Trophoblast cell (in vitro differentiated cells and primary cell): ENCODE results near the gene ERICH2.
A peak's percentile ranks its signal among the peaks of the same experiment; 100 is the strongest.
"Not testable (repeated sequence)": the region's sequence is repeated elsewhere in the genome, so short reads cannot be mapped to it uniquely, and the experiment has no call there.

ENCODE experiments used
- DNase-seq, 2 donors: peaks; one replicate each; pipeline ENCODE4 v3.0.0-alpha.2; 2016
- H2AFZ ChIP-seq: 2 replicates; pipeline ENCODE4 v1.6.1; 2013; ENCODE audit warnings: low read length, moderate library complexity, mild to moderate bottlenecking; ENCODE audit not compliant: insufficient read depth, poor library complexity
- H2AK5ac ChIP-seq: 2 replicates; pipeline ENCODE4 v1.6.1; 2013; ENCODE audit warnings: mild to moderate bottlenecking, low read length
- H2BK120ac ChIP-seq: 2 replicates; pipeline ENCODE4 v1.6.1; 2013; ENCODE audit warnings: low read length, mild to moderate bottlenecking, moderate library complexity; ENCODE audit not compliant: insufficient read depth, poor library complexity
- H2BK12ac ChIP-seq: 2 replicates; pipeline ENCODE4 v1.6.1; 2013; ENCODE audit warnings: mild to moderate bottlenecking, low read length, moderate library complexity
- H2BK5ac ChIP-seq: 2 replicates; pipeline ENCODE4 v1.6.1; 2013; ENCODE audit warnings: low read length, low read depth, moderate library complexity, mild to moderate bottlenecking; ENCODE audit not compliant: poor library complexity
- H3K14ac ChIP-seq: 2 replicates; pipeline ENCODE4 v1.6.1; 2013; ENCODE audit warnings: mild to moderate bottlenecking, low read length
- H3K18ac ChIP-seq: 2 replicates; pipeline ENCODE4 v1.6.1; 2013; ENCODE audit warnings: mild to moderate bottlenecking, low read length
- H3K23ac ChIP-seq: 2 replicates; pipeline ENCODE4 v1.6.1; 2013; ENCODE audit warnings: low read length
- H3K27ac ChIP-seq: 2 replicates; pipeline ENCODE4 v1.5.1; 2013; ENCODE audit warnings: low read depth, mild to moderate bottlenecking, inconsistent platforms, low read length, moderate library complexity
- H3K27me3 ChIP-seq: 2 replicates; pipeline ENCODE4 v1.6.1; 2013; ENCODE audit warnings: inconsistent platforms, mild to moderate bottlenecking, low read length, moderate library complexity; ENCODE audit not compliant: insufficient read depth
- H3K36me3 ChIP-seq, 2 experiments: 1 replicate in 1 of 2; 2 replicates in 1 of 2; pipeline ENCODE4 v1.6.1; 2013; ENCODE audit warnings: low read length in 2 of 2, mild to moderate bottlenecking in 2 of 2, moderate library complexity in 1 of 2; ENCODE audit not compliant: insufficient read depth in 2 of 2, control insufficient read depth in 1 of 2
- H3K4ac ChIP-seq: 2 replicates; pipeline ENCODE4 v1.6.1; 2013; ENCODE audit warnings: low read depth, mild to moderate bottlenecking, low read length, moderate library complexity
- H3K4me1 ChIP-seq, 2 experiments: 1 replicate in 1 of 2; 2 replicates in 1 of 2; pipeline ENCODE4 v1.6.1; 2013; ENCODE audit warnings: low read length in 2 of 2, mild to moderate bottlenecking in 2 of 2, moderate library complexity in 1 of 2; ENCODE audit not compliant: insufficient read depth in 2 of 2, control insufficient read depth in 1 of 2
- H3K4me2 ChIP-seq: 2 replicates; pipeline ENCODE4 v1.6.1; 2013; ENCODE audit warnings: inconsistent platforms, mild to moderate bottlenecking, low read length, moderate library complexity
- H3K4me3 ChIP-seq: 2 replicates; pipeline ENCODE4 v1.5.1; 2013; ENCODE audit warnings: mild to moderate bottlenecking, low read depth, low read length, inconsistent platforms
- H3K79me1 ChIP-seq: one replicate; pipeline ENCODE4 v1.6.1; 2013; ENCODE audit warnings: low read length
- H3K79me2 ChIP-seq: 2 replicates; pipeline ENCODE4 v1.6.1; 2013; ENCODE audit warnings: low read length, mild to moderate bottlenecking; ENCODE audit not compliant: control insufficient read depth, insufficient read depth, poor library complexity
- H3K9ac ChIP-seq: 2 replicates; pipeline ENCODE4 v1.6.1; 2013; ENCODE audit warnings: mild to moderate bottlenecking, low read length
- H3K9me3 ChIP-seq: 2 replicates; pipeline ENCODE4 v1.6.1; 2013; ENCODE audit warnings: low read depth, mild to moderate bottlenecking, control low read depth, inconsistent platforms, low read length; ENCODE audit not compliant: insufficient read depth
- H4K12ac ChIP-seq: 2 replicates; pipeline ENCODE4 v1.6.1; 2013; ENCODE audit warnings: low read depth, mild to moderate bottlenecking, low read length, moderate library complexity
- H4K8ac ChIP-seq: 2 replicates; pipeline ENCODE4 v1.6.1; 2013; ENCODE audit warnings: low read depth, mild to moderate bottlenecking, low read length, moderate library complexity
- H4K91ac ChIP-seq: one replicate; pipeline ENCODE4 v1.6.1; 2013; ENCODE audit warnings: low read depth, mild to moderate bottlenecking, low read length, moderate library complexity
- WGBS: extraction: QIAGEN DNeasy Blood & Tissue Kit; methylation state at CpG from one replicate; pipeline ENCODE4 v1.1.7; 2013; ENCODE audit warnings: missing lambda C conversion rate; ENCODE audit not compliant: insufficient read length, insufficient coverage; ENCODE audit errors: extremely low coverage; 5-methylcytosine and 5-hydroxymethylcytosine counted together

Gene ERICH2

GRCh38 chr2:170733798-170734600, 36.2 kb upstream of the ERICH2 start:
- Histone ChIP-seq H3K14ac (no peak overlapping the region), H3K9me3 (no peaks in the 10 kb centered on the region), H3K27ac (no peak overlapping the region), H3K18ac (no peak overlapping the region), H2BK5ac (no peak overlapping the region), H3K79me1 (no peaks in the 10 kb centered on the region), H2BK12ac (no peak overlapping the region), H3K4me2 (no peak overlapping the region), H3K4me3 (no peak overlapping the region), H3K9ac (no peak overlapping the region), H3K23ac (no peak overlapping the region), H2AFZ (no peak overlapping the region), H4K12ac (no peak overlapping the region), H3K27me3 (no peaks in the 10 kb centered on the region), H3K79me2 (no peaks in the 10 kb centered on the region), H2BK120ac (no peak overlapping the region), H3K4ac (no peak overlapping the region), H4K8ac (no peak overlapping the region), H4K91ac (no peak overlapping the region), H2AK5ac (no peak overlapping the region), H3K4me1 (peaks cover 3 to 4% of the 10 kb centered on the region in 2 experiments), H3K36me3 (no peaks in the 10 kb centered on the region)
- peak; percentile 66 to 82 for DNase-seq
- WGBS, result no CpG with 5 or more reads among the region's 1 CpG

- H3K4me3 ChIP-seq, H3K79me2 ChIP-seq, H3K27me3 ChIP-seq, H3K27ac ChIP-seq, H3K9ac ChIP-seq, H3K4ac ChIP-seq, H4K8ac ChIP-seq, H3K4me2 ChIP-seq, H3K23ac ChIP-seq, H3K79me1 ChIP-seq, H2BK12ac ChIP-seq, H4K91ac ChIP-seq, H4K12ac ChIP-seq, H2BK120ac ChIP-seq, H3K36me3 ChIP-seq, H2AFZ ChIP-seq, H2AK5ac ChIP-seq, H3K9me3 ChIP-seq, H2BK5ac ChIP-seq, H3K4me1 ChIP-seq, H3K18ac ChIP-seq, H3K14ac ChIP-seq: not testable (repeated sequence)
- no CpG with 5 or more reads among the region's 2 CpGs for WGBS
- DNase-seq, result peak; percentile 64 to 88
These were observed 35.6 kb upstream of the ERICH2 start for GRCh38 chr2:170734601-170735000.

- no peak overlapping the region for H2AK5ac ChIP-seq
- H3K79me1 ChIP-seq, result no peaks in the 10 kb centered on the region
- no peak overlapping the region for H4K91ac ChIP-seq
- no peak overlapping the region for H2BK5ac ChIP-seq
- no peaks in the 10 kb centered on the region for H3K36me3 ChIP-seq
- no peaks in the 10 kb centered on the region for H3K9me3 ChIP-seq
- H3K14ac ChIP-seq, result no peak overlapping the region
- no peak overlapping the region for H3K9ac ChIP-seq
- no peak overlapping the region for H3K27ac ChIP-seq
- no peak for DNase-seq
- H2BK120ac ChIP-seq, result no peak overlapping the region
- no peak overlapping the region for H3K23ac ChIP-seq
- no peak overlapping the region for H3K4me2 ChIP-seq
- H3K79me2 ChIP-seq, result no peaks in the 10 kb centered on the region
- H3K4me3 ChIP-seq, result no peak overlapping the region
- no peak overlapping the region for H4K12ac ChIP-seq
- no peak overlapping the region for H4K8ac ChIP-seq
- no peaks in the 10 kb centered on the region for H3K27me3 ChIP-seq
- H3K4ac ChIP-seq, result no peak overlapping the region
- no peak overlapping the region for H2BK12ac ChIP-seq
- WGBS, result no CpG with 5 or more reads among the region's 1 CpG
- peaks cover 3 to 4% of the 10 kb centered on the region in 2 experiments for H3K4me1 ChIP-seq
- no peak overlapping the region for H2AFZ ChIP-seq
- H3K18ac ChIP-seq, result no peak overlapping the region
These were observed 33.5 kb upstream of the ERICH2 start for GRCh38 chr2:170736628-170737027.

- H4K12ac ChIP-seq, result no peak overlapping the region
- no peaks in the 10 kb centered on the region for H3K36me3 ChIP-seq
- no peak for DNase-seq
- H2BK5ac ChIP-seq, result no peak overlapping the region
- H3K27me3 ChIP-seq, result no peaks in the 10 kb centered on the region
- H3K27ac ChIP-seq, result no peak overlapping the region
- H3K79me2 ChIP-seq, result no peaks in the 10 kb centered on the region
- H3K18ac ChIP-seq, result no peak overlapping the region
- H2AFZ ChIP-seq, result no peak overlapping the region
- H3K4me1 ChIP-seq, result peaks cover 3 to 4% of the 10 kb centered on the region in 2 experiments
- no peak overlapping the region for H3K4me2 ChIP-seq
- H2AK5ac ChIP-seq, result no peak overlapping the region
- no peak overlapping the region for H3K4ac ChIP-seq
- no peak overlapping the region for H4K8ac ChIP-seq
- H3K9ac ChIP-seq, result no peak overlapping the region
- no peak overlapping the region for H3K23ac ChIP-seq
- no peak overlapping the region for H2BK120ac ChIP-seq
- no peak overlapping the region for H2BK12ac ChIP-seq
- no peak overlapping the region for H3K4me3 ChIP-seq
- WGBS, result no CpG with 5 or more reads among the region's 2 CpGs
- H4K91ac ChIP-seq, result no peak overlapping the region
- no peaks in the 10 kb centered on the region for H3K79me1 ChIP-seq
- no peaks in the 10 kb centered on the region for H3K9me3 ChIP-seq
- no peak overlapping the region for H3K14ac ChIP-seq
These were observed 32.8 kb upstream of the ERICH2 start for GRCh38 chr2:170737406-170737805.
